GM23338 (cell line): ENCODE results near the gene APC.

Source experiments
- CREB1 ChIP-seq: fragments of 250-450 bp; sonication (Bioruptor Pico); IDR thresholded peaks from 2 replicates; pipeline ENCODE4 v1.5.0; 2020; ENCODE audit warnings: low read depth, mild to moderate bottlenecking, moderate library complexity
- EZH2 ChIP-seq: fragments of 200-600 bp; sonication (generic); IDR thresholded peaks from one replicate; pipeline ENCODE4 v1.8.0; 2017; ENCODE audit warnings: antibody characterized with exemption, mild to moderate bottlenecking, low read depth; ENCODE audit not compliant: unreplicated experiment
- EZH2phosphoT487 ChIP-seq: fragments of 200-600 bp; sonication (generic); IDR thresholded peaks from one replicate; pipeline ENCODE4 v1.8.1; 2018; ENCODE audit warnings: antibody characterized with exemption; ENCODE audit not compliant: unreplicated experiment
- JUNB ChIP-seq: IDR thresholded peaks from one replicate; pipeline ENCODE4 v1.6.1; 2016; ENCODE audit warnings: antibody characterized with exemption; ENCODE audit not compliant: unreplicated experiment
- NANOG ChIP-seq: IDR thresholded peaks from 2 replicates; pipeline ENCODE4 v1.6.1; 2016; ENCODE audit warnings: antibody characterized with exemption, borderline replicate concordance
- POLR2AphosphoS5 ChIP-seq: IDR thresholded peaks from 2 replicates; pipeline ENCODE4 v1.6.1; 2016; ENCODE audit warnings: antibody characterized with exemption, low read depth
- STAT1 ChIP-seq: IDR thresholded peaks from one replicate; pipeline ENCODE4 v1.6.1; 2016; ENCODE audit warnings: antibody characterized with exemption; ENCODE audit not compliant: unreplicated experiment
- ZNF114 ChIP-seq: fragments of 250-450 bp; sonication (Bioruptor Pico); IDR thresholded peaks from 2 replicates; pipeline ENCODE4 v1.5.0; 2020; ENCODE audit warnings: mild to moderate bottlenecking, moderate library complexity
- ZNF331 ChIP-seq: fragments of 250-450 bp; sonication (Bioruptor Pico); IDR thresholded peaks from 2 replicates; pipeline ENCODE4 v1.5.0; 2020; ENCODE audit warnings: low read depth, mild to moderate bottlenecking, moderate library complexity
- TF ChIP-seq, protein P1 (sequence below), 2 experiments: fragments of 200-600 bp in 1 of 2; sonication (generic) in 1 of 2; conservative IDR thresholded peaks; 2 replicates each; pipeline versions ENCODE4 v1.5.1 to v1.6.1; 2016 to 2017; ENCODE audit warnings: antibody characterized with exemption in 2 of 2, low read depth in 2 of 2, mild to moderate bottlenecking in 2 of 2, moderate library complexity in 1 of 2
- TF ChIP-seq, protein P2 (sequence below): IDR thresholded peaks from 2 replicates; pipeline ENCODE4 v1.6.1; 2016; ENCODE audit warnings: antibody characterized with exemption
- TF ChIP-seq, protein P3 (sequence below): IDR thresholded peaks from one replicate; pipeline ENCODE4 v1.6.1; 2018; ENCODE audit warnings: antibody characterized with exemption; ENCODE audit not compliant: unreplicated experiment
- TF ChIP-seq, protein P4 (sequence below): fragments of 250-450 bp; sonication (Bioruptor Pico); IDR thresholded peaks from 2 replicates; pipeline ENCODE4 v1.5.0; 2020; ENCODE audit warnings: mild to moderate bottlenecking, moderate library complexity

DNA sequence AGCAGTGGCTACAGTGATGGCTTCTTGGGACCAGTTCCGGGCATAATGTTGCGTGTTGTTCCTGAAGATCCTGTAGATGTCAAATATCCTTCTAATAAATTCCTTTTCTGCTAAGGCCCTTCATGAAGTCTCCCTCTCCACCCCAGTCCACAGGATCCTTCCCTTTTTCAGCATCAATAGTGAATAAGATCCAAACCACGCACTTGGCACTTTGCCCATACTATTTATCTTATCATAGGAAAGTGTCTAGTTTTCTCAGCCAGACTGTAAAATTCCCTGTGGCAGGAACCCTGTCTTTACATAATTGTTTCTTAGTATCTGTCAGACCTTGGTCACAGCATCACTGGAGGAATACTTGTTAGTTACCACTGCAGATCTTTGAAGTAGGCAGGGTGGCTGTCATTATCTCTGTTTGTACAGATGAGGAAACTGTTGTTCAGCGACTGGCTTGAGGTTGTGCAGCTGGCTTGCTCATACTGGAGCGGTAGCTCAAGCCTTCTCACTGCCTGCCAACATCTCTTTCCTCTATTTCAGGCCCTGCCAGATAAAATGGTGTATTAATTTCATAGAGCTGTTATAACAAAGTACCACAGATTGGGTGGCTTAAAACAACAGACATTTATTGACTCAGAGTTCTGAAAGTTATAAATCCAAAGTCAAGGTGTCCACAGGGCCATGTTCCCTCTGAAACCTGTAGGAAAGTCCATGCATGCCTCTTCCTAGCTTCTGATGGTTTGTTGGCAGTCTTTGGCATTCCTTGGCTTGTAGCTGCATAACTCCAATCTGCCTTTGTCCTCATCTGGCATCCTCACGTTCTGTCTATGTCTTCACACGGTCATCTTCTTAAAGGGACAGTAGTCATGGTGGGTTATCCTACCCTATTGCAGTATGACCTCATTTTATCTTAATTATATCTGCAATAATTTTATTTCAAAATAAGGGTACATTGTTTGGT is 33.5 kb upstream of the APC start:
- TF ChIP-seq, protein P1, sequence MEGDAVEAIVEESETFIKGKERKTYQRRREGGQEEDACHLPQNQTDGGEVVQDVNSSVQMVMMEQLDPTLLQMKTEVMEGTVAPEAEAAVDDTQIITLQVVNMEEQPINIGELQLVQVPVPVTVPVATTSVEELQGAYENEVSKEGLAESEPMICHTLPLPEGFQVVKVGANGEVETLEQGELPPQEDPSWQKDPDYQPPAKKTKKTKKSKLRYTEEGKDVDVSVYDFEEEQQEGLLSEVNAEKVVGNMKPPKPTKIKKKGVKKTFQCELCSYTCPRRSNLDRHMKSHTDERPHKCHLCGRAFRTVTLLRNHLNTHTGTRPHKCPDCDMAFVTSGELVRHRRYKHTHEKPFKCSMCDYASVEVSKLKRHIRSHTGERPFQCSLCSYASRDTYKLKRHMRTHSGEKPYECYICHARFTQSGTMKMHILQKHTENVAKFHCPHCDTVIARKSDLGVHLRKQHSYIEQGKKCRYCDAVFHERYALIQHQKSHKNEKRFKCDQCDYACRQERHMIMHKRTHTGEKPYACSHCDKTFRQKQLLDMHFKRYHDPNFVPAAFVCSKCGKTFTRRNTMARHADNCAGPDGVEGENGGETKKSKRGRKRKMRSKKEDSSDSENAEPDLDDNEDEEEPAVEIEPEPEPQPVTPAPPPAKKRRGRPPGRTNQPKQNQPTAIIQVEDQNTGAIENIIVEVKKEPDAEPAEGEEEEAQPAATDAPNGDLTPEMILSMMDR (conservative IDR thresholded peaks at IDR 0.05; ENCODE audit: low read depth in 2 of 2) = no peak
- TF ChIP-seq EZH2phosphoT487 (no peak), EZH2 (no peak), NANOG (no peak), STAT1 (no peak), ZNF331 (CRISPR knock-in tag) (no peak), POLR2AphosphoS5 (no peak), CREB1 (no peak), ZNF114 (CRISPR knock-in tag) (no peak), JUNB (no peak)
- TF ChIP-seq, protein P2, sequence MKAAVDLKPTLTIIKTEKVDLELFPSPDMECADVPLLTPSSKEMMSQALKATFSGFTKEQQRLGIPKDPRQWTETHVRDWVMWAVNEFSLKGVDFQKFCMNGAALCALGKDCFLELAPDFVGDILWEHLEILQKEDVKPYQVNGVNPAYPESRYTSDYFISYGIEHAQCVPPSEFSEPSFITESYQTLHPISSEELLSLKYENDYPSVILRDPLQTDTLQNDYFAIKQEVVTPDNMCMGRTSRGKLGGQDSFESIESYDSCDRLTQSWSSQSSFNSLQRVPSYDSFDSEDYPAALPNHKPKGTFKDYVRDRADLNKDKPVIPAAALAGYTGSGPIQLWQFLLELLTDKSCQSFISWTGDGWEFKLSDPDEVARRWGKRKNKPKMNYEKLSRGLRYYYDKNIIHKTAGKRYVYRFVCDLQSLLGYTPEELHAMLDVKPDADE = no peak
- TF ChIP-seq, protein P3, sequence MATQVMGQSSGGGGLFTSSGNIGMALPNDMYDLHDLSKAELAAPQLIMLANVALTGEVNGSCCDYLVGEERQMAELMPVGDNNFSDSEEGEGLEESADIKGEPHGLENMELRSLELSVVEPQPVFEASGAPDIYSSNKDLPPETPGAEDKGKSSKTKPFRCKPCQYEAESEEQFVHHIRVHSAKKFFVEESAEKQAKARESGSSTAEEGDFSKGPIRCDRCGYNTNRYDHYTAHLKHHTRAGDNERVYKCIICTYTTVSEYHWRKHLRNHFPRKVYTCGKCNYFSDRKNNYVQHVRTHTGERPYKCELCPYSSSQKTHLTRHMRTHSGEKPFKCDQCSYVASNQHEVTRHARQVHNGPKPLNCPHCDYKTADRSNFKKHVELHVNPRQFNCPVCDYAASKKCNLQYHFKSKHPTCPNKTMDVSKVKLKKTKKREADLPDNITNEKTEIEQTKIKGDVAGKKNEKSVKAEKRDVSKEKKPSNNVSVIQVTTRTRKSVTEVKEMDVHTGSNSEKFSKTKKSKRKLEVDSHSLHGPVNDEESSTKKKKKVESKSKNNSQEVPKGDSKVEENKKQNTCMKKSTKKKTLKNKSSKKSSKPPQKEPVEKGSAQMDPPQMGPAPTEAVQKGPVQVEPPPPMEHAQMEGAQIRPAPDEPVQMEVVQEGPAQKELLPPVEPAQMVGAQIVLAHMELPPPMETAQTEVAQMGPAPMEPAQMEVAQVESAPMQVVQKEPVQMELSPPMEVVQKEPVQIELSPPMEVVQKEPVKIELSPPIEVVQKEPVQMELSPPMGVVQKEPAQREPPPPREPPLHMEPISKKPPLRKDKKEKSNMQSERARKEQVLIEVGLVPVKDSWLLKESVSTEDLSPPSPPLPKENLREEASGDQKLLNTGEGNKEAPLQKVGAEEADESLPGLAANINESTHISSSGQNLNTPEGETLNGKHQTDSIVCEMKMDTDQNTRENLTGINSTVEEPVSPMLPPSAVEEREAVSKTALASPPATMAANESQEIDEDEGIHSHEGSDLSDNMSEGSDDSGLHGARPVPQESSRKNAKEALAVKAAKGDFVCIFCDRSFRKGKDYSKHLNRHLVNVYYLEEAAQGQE = no peak
- TF ChIP-seq, protein P4, sequence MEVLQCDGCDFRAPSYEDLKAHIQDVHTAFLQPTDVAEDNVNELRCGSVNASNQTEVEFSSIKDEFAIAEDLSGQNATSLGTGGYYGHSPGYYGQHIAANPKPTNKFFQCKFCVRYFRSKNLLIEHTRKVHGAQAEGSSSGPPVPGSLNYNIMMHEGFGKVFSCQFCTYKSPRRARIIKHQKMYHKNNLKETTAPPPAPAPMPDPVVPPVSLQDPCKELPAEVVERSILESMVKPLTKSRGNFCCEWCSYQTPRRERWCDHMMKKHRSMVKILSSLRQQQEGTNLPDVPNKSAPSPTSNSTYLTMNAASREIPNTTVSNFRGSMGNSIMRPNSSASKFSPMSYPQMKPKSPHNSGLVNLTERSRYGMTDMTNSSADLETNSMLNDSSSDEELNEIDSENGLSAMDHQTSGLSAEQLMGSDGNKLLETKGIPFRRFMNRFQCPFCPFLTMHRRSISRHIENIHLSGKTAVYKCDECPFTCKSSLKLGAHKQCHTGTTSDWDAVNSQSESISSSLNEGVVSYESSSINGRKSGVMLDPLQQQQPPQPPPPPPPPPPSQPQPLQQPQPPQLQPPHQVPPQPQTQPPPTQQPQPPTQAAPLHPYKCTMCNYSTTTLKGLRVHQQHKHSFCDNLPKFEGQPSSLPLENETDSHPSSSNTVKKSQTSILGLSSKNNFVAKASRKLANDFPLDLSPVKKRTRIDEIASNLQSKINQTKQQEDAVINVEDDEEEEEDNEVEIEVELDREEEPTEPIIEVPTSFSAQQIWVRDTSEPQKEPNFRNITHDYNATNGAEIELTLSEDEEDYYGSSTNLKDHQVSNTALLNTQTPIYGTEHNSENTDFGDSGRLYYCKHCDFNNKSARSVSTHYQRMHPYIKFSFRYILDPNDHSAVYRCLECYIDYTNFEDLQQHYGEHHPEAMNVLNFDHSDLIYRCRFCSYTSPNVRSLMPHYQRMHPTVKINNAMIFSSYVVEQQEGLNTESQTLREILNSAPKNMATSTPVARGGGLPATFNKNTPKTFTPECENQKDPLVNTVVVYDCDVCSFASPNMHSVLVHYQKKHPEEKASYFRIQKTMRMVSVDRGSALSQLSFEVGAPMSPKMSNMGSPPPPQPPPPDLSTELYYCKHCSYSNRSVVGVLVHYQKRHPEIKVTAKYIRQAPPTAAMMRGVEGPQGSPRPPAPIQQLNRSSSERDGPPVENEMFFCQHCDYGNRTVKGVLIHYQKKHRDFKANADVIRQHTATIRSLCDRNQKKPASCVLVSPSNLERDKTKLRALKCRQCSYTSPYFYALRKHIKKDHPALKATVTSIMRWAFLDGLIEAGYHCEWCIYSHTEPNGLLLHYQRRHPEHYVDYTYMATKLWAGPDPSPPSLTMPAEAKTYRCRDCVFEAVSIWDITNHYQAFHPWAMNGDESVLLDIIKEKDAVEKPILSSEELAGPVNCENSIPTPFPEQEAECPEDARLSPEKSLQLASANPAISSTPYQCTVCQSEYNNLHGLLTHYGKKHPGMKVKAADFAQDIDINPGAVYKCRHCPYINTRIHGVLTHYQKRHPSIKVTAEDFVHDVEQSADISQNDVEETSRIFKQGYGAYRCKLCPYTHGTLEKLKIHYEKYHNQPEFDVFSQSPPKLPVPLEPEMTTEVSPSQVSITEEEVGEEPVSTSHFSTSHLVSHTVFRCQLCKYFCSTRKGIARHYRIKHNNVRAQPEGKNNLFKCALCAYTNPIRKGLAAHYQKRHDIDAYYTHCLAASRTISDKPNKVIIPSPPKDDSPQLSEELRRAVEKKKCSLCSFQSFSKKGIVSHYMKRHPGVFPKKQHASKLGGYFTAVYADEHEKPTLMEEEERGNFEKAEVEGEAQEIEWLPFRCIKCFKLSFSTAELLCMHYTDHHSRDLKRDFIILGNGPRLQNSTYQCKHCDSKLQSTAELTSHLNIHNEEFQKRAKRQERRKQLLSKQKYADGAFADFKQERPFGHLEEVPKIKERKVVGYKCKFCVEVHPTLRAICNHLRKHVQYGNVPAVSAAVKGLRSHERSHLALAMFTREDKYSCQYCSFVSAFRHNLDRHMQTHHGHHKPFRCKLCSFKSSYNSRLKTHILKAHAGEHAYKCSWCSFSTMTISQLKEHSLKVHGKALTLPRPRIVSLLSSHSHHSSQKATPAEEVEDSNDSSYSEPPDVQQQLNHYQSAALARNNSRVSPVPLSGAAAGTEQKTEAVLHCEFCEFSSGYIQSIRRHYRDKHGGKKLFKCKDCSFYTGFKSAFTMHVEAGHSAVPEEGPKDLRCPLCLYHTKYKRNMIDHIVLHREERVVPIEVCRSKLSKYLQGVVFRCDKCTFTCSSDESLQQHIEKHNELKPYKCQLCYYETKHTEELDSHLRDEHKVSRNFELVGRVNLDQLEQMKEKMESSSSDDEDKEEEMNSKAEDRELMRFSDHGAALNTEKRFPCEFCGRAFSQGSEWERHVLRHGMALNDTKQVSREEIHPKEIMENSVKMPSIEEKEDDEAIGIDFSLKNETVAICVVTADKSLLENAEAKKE (CRISPR knock-in tag) = no peak
